GM10248 (cell line): ENCODE measurements around the gene GRIA3.

ENCODE experiments used
- CTCF ChIA-PET: fragments of 300-600 bp; sonication (Branson Sonifier 250); formaldehyde crosslinking; extraction: SDS; loops from one replicate; lab custom pipeline; 2021; ENCODE audit warnings: antibody characterized with exemption; lab: Yijun Ruan, JAX
- POLR2A ChIA-PET: fragments of 350-650 bp; sonication (Branson Sonifier 250); formaldehyde crosslinking; extraction: SDS; loops from one replicate; lab custom pipeline; 2020; ENCODE audit warnings: antibody characterized with exemption; lab: Yijun Ruan, JAX
- DNase-seq: peaks from one replicate; pipeline ENCODE4 v3.0.0; 2012; ENCODE audit errors: extremely low spot score
- TF ChIP-seq, protein P1 (sequence below): IDR thresholded peaks from 2 replicates; pipeline ENCODE4 v1.5.1; 2012; ENCODE audit warnings: mild to moderate bottlenecking, low read depth; ENCODE audit errors: extremely low read depth, missing control alignments, control extremely low read depth

Gene GRIA3

DNA sequence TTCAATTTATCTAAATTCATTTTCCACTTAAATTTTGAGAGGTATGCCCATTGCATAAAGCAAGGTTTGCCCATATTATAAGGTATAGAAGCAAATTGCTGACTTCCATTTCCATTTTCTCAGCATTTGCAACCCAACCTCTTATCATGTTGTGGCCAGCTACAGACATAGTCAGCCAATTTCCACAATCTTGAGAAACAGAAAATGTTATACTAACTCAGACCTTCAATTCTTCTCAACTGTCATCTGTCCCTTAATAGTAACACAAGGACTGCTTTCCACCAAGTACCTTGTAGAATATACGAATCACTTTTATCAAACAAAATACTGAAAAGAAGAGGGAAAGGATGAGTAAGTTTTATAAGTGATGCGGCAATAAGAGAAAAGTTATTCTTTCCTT, 11.2 kb upstream of the GRIA3 start:
- CTCF ChIA-PET = no interaction called here
- POLR2A ChIA-PET = no interaction called here
- TF ChIP-seq, protein P1, sequence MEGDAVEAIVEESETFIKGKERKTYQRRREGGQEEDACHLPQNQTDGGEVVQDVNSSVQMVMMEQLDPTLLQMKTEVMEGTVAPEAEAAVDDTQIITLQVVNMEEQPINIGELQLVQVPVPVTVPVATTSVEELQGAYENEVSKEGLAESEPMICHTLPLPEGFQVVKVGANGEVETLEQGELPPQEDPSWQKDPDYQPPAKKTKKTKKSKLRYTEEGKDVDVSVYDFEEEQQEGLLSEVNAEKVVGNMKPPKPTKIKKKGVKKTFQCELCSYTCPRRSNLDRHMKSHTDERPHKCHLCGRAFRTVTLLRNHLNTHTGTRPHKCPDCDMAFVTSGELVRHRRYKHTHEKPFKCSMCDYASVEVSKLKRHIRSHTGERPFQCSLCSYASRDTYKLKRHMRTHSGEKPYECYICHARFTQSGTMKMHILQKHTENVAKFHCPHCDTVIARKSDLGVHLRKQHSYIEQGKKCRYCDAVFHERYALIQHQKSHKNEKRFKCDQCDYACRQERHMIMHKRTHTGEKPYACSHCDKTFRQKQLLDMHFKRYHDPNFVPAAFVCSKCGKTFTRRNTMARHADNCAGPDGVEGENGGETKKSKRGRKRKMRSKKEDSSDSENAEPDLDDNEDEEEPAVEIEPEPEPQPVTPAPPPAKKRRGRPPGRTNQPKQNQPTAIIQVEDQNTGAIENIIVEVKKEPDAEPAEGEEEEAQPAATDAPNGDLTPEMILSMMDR = no peak
- DNase-seq = no peak

DNA sequence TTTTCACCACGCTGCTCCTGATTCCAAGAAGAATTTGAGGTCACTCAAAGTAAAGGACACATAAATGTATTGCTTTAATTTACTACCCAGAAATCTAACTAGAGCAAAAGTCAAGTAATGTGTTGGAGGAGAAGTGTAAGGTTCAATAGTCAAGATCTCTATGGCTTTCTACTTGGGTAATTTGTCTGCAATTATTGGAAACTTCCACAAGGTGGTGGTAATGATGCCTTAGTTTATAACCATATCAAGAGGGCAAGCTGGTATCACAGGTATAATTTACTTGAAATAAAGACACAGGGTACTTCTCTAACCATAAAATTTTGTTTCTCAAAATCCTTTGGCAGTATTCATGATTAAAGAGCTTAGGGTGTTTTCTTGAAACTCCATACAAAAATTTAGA, 10.2 kb upstream of the GRIA3 start:
- no peak for DNase-seq
- ChIA-PET CTCF (interaction anchor here (1.0 kb wide), 2 partner anchors 248 to 250 kb away, joined by 4 read pairs; no protein-coding TSS in a partner anchor), POLR2A (no interaction called here)
- TF ChIP-seq, protein P1 = no peak

DNA sequence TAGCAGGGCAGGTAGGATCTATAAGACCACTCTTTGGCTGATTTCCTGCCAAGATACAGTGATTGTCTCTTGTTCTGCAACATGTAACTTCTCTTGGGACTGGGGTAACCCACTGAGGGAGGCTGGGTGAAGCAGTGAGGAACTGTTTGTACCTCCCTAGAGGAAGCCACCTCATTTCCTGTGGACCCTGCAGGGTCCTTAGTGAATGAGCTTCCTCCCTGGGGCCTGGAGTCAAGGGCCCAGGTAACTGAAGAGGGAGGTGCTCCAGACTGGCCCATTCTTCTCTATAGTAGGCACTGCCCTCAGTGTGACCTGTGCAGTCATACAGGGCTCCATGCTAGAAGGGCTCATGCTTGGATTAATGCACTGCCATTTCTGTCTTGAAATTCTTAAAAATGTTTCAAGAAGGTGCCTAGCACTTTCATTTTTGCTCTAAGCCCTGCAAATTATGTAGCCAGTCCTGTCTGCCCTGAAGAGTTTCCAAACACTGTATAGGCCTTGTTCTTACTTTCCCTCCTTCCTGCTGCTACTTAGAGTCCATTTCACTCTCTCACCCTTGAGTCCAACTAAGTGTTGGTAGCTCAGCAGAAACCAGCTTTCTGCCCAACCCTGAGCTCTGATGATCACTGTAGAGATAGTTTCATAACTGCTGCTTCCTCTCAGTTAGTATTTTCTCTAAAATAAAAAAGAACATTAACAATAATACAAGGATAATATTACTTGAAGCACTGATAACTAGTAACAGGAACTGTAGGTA, 8.5 kb upstream of the GRIA3 start:
- TF ChIP-seq, protein P1 = no peak
- POLR2A ChIA-PET = no interaction called here
- CTCF ChIA-PET = interaction anchor here (1.3 kb wide), 1 partner anchor 37 kb away, joined by 3 read pairs; no protein-coding TSS in a partner anchor
- no peak for DNase-seq

DNA sequence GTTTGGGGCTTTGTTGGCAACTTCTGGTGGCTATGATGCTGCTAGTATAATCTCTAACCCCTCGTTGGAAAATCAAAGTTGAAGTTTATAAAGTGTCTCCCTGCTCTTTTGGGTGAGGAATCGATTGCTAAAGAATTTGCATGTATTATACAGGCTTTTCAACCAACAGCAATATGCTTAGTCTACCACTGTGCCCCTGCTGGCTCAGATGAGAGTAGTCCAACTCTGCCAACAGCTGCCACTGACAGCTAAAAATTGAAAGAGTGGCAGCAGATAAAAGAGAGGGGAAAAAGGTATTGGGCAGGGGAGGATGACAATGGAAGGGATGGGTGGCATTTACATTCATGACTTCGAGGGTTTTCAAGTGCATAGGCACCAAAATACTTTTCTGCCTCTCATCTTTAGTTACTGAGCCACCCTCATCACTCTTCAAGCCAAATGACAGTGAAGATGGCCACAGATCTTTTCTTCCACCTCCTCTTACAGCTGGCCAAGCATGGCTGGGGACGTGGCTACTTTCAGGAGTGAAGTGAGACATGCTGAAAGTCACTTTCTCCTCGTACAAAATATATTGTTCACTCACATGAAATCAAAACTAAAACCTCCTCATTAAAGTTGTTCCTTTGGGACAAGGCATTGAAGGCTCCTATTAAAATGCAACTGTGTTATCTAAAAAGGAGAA, 2.7 kb upstream of the GRIA3 start:
- POLR2A ChIA-PET = no interaction called here
- no peak for DNase-seq
- CTCF ChIA-PET = interaction anchor here (1.2 to 1.5 kb wide), 2 partner anchors 9 to 226 kb away, joined by 3 read pairs; no protein-coding TSS in a partner anchor
- TF ChIP-seq, protein P1 = no peak

DNA sequence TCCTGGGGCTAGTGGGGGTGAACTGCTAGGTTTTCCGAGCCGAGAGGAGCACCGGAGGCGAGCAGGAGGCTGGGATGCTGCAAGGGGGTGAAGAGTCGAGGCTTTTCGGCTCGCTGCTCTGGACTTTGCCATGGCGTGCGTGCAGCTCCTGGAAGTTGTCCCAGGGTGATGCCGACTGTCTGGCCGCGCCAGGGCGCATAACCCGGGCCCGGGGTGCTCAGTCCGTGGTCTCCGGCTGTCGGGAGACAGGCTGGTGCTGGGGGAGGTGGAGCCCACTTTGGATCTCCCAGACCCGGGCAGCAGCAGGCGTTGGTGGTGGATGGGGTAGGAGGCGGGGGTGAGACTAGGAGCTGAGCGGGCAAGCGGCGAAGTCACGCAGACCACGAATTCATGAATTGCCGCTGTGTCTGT, 793 bp downstream of the GRIA3 start:
- TF ChIP-seq, protein P1 = no peak
- ChIA-PET CTCF (no interaction called here), POLR2A (no interaction called here)
- peak; percentile 11 for DNase-seq

DNA sequence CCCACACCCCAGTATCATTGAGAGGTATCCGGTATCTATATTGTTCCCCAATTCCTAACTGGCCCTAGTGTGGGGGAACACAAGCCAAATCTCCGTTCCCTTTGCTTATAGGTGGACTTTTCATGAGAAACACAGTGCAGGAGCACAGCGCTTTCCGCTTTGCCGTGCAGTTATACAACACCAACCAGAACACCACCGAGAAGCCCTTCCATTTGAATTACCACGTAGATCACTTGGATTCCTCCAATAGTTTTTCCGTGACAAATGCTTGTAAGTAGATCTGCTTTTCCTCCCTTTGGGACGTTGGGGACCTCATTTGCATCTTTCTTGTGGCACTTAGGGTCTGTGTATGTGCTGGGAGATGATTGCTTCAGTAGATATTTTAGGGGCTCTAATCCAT, 1.6 kb downstream of the GRIA3 start:
- CTCF ChIA-PET = no interaction called here

More for the DNA sequence above, 1.6 kb downstream of the GRIA3 start:
- no peak for DNase-seq
- POLR2A ChIA-PET = no interaction called here
- TF ChIP-seq, protein P1 = no peak
